Testis (tissue), 2 donors: ENCODE measurements around the gene PTH2R.

ENCODE experiments used
- CTCF ChIP-seq, 3 experiments: fragments of 450-650 bp in 2 of 3; fragments of 200-600 bp in 1 of 3; sonication (generic) in 1 of 3; IDR thresholded peaks; one replicate each; pipeline ENCODE4 v1.5.1; 2016 to 2019; ENCODE audit warnings: antibody characterized with exemption in 3 of 3, mild to moderate bottlenecking in 2 of 3, moderate library complexity in 1 of 3
- POLR2A ChIP-seq: fragments of 450-650 bp; IDR thresholded peaks from one replicate; pipeline ENCODE4 v1.6.1; 2017; ENCODE audit warnings: antibody characterized with exemption, mild to moderate bottlenecking, moderate library complexity

- TF ChIP-seq CTCF (IDR thresholded peaks at IDR 0.05) (no peak), POLR2A (no peak)
Measured at GRCh38 chr2:208451061-208451460, 44.5 kb downstream of the PTH2R start.
